NCI-H446 treated with DMSO at 0.1 percent for 48 hours (cell line): ENCODE results near the gene ZNF18.
"Not testable (repeated sequence)": the region's sequence is repeated elsewhere in the genome, so short reads cannot be mapped to it uniquely, and the experiment has no call there.

ENCODE experiments used
- DNase-seq: peaks from one replicate; lab custom pipeline; 2025; lab: John Stamatoyannopoulos, UW

Gene ZNF18

DNA sequence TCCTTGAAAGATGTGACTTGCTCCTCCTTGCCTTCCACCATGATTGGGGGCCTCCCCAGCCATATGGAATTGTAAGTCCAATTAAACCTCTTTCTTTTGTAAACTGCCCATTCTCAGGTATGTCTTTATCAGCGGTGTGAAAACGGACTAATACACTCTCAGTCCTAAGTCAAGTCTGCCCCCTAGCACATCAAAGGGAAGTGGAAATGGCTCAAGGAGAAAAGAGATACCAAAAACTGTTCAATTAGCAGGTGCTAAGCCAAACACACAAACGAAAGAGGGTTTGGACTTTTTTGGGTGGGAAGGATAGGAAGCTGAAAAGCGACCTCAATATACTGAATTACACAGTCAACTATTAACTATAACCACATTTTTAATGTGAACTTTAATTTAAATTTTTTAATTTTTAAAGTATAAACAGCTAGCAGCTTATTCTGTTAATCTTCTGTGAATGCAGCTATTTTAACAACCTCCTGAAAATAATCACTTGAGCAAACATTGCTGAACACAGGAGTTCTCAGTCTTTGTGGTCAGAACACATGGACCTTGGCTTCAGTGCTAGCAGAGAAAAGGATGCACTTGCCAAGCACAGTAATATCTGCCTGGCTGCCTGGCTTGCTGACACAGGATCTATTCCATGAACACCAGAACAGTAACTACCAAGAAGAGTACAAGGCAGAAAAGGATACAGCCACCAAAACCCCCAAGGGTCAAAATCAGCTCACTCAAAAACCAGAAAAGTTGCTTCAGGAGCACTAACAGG, 10.9 kb downstream of the ZNF18 start:
- no peak for DNase-seq

DNA sequence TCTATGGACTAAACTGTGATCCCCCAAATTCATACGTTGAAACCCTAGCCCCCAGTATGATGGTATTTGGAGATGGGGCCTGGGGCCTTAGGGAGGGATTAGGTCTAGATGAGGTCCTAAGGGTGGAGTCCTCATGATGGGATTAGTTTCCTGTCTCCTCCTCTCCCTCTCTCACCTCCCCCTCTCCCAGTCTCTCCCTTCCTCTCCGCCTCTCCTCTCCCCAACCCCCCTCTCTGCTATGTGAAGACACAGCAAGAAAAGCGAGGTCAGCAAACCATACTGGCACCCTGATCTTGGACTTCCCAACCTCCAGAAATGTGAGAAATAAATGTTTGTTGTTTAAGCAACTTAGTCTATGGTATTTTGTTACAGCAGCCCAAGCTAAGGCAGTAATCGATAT, 15.4 kb downstream of the ZNF18 start:
- no peak for DNase-seq

DNA sequence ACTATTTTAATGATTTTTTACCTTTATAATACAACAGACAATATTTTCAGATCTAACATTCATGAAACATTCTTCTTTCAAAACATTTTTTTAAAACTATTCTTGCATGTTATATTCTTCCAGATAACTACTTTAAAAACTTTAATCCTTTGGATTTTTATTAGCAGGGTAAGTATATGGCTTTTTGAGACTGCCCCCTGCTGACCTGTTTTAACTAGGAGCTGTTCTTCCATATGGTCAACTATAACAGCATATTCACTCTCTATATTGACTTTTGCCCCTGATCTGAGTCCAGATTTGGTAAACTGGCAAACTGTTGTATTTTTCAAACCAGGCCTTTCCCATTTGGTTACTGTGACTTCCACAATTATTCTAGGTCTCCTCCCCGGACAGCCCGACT, 16.5 kb downstream of the ZNF18 start:
- DNase-seq = no peak

DNA sequence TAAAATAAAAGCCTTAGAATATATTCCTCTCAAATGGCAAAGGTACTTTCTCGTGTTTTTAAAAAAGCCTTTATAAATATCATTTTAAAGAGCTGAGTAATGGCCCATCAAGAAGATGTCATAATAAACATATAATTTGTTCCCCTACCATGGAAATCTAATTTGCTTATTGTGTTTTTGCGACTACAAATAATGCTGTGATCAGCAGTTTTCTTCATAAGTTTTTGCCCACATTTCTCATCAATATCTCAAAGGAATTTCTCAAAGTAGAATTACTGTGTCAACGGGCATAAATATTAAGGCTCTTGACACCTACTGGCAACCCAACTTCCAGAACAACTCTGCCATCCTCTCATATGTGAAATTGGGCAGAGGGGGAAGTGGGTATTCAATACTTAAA, 17.5 kb downstream of the ZNF18 start:
- no peak for DNase-seq

DNA sequence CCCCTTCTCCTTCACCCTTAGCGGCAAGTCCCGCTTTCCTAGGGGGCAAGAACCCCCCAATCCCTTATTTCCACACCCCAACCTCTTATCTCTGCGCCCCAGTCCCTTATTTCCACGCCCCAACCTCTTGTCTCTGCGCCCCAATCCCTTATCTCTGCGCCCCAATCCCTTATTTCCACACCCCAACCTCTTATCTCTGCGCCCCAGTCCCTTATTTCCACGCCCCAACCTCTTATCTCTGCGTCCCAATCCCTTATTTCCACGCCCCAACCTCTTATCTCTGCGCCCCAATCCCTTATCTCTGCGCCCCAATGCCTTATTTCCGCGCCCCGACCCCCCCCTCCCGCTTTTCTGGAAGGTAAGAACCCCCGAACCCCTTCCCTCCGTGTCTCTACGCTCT, 24.5 kb downstream of the ZNF18 start:
- not testable (repeated sequence) for DNase-seq

DNA sequence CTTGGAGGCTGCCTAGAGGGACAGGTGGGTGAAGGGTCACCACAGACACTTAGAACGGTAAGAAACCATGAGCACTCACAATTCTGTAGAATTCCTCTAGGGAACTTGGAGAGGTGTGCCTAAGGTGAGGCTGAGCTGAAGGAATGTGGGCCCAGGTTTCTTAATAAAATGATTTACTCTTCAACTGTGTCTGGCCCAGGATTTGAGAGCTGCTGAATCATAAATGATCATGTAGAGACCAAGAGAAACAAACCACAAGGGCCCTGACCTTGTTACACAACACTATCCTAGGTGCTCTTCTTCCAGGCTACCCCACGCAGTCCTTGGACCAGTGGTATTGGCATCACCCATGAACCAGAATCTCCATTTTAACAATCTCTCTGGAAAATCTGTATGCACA, 27.7 kb downstream of the ZNF18 start:
- DNase-seq = no peak

DNA sequence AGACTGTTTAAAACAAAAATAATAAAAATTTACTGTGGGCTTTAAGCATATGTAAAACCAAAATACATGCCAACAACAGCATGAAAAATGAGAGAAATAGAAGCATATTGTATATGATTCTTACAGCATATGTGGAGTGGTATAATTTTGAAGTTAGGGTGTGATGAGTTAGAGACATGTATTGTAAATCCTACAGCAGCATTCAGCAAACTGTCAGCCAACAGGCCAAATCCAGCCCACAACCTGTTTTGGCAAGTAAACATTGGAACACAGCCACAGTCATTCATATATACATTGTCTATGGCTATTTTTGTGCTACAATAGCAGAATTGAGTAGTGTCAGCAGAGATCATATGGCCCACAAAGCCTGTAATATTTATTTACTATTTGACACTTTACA, 42.3 kb downstream of the ZNF18 start:
- DNase-seq = no peak

DNA sequence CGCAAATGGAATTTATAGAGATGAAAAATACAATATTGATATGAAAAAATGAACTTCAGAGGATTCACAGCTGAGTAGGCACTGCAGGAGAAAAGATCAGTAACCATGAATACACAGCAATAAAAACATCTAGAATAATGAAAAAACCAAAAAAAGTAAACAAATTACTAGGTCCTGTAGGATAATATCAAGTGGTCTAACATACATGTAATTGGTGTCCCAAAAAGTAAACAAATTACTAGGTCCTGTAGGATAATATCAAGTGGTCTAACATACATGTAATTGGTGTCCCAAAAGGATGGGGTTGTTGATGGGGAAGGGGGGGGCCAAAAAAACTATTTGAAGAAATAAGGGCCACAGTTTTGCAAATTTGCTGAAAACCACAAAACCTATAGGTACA, 43.4 kb downstream of the ZNF18 start:
- no peak for DNase-seq

DNA sequence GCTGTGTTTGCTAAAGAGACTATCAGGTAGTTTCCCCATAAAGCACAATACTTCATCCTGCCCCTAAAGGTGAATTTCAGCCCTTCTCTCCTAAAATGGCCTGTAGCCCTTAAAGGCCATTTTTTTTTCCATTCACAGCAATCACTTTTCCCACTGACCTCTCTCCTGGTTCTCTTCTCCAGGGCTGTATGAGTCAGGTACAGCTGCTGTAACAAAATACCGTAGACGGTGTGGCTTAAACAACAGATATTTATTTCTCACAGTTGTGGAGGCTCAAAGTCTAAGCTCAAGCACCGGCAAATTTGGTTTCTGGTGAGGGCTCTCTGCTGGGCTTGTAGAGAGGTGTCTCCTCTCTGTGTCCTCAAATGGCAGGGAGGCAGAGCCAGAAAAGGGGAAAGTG, 44.7 kb downstream of the ZNF18 start:
- no peak for DNase-seq

DNA sequence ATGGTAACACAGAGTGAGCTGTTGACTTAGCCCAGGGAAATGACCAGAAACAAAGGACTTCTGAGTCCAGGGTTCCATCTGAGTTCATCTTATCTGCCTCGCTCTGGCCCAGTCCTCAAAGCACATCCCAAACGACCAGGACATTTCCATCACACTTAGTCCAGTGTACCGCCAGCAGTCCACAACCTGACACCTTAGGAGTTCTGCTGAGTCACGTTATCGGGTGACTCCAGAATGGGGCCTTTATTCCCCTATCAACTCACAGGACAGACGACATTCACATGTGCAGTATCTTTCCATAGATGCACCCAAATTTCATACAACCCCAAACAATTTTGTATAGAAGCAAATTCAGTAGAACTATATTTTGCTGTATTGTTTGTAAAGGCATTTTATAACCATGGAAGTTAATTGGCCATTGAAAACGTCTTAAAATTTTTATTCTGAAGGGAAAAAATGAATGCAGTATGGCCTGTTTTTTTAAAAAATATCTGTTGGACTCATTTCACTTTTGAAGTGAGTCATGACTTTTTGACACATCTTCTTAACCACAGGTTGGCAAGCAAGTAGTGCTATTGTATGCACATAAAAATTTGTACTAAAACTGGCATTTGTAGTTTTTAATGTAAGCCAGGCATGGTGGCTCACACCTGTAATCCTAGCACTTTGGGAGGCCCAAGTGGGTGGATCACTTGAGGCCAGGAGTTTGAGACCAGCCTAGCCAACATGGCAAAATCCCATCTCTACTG, 46.3 kb downstream of the ZNF18 start:
- DNase-seq = no peak

DNA sequence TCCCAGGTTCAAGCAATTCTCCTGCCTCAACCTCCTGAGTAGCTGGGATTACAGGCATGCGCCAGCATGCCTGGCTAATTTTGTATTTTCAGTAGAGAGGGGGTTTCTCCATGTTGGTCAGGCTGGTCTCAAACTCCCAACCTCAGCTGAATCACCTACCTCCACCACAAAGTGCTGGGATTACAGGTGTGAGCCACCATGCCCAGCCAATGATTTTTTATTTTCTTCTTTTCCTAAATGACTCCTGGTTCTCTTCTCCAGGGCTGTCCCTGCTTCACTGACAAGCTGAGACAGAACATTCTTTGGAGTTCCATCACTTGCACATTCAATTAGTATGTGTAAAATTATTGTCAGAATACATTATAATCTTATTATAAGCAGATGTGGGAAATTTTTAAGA, 47.7 kb downstream of the ZNF18 start:
- not testable (repeated sequence) for DNase-seq

DNA sequence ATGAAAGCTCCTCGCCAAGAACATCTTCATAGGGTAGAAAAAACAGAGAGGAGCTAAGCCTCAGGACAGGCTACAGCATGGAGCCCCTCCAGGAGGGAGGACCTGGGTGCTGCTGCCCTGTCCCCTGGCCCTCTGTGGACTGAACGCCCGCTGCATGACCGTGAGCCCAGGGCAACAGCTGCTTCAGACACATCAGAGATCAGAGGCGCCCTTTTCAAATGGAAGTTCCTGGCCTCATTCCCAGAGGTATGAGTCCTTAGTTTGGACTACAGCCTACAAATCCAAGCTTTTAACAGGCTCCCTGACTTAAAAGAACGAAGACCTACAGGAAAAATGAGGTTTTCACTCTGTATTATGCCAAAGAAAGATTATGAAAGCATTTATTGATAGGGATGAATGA, 48.5 kb downstream of the ZNF18 start:
- peak; percentile 11 for DNase-seq

DNA sequence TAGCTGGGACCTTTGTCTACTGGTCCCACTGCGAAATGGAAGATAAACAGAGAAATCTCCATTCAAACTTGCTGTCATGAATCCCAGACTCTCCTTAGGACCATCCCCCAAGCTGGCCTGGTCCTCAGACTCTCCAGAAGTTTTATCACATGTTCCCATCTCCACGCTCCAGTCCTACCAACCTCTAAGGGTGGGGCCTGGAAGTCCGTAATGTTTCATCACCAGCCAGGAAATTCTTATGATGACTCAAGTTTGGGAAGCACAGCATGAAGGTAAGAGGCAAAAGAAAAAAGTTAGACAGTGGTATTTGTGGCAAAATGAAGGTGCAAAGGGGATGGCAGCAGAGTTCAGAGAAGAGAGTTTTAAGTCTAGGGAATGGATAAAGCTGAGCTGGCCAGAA, 52.7 kb downstream of the ZNF18 start:
- DNase-seq = no peak

DNA sequence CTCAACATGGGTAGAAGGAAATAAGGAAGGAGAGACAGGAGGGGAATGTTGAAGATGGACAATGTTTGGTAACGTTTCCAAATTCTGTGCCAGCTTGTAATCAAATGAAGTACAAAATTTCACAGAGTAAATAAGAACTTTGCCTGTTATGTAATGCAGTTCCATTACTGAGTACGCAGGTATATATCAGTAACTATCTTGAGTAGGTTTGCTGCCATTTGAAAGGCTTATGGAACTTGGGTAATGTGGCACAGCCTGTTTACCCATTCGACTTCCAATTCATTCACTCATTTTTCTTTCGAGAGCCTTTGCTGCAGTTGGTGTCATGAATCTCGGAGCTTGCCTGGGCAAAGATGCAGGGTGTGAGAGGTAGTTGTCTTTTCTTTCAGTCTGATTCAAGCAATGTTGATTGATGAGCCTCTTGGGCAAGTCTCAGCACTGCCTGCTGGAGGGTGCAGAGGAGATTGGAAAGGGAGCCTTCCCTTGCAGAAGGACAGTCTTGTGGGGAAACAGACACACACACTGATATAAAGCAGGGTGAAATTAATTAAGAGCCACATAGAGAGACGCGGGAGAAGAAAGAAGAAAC, 53.4 kb downstream of the ZNF18 start:
- no peak for DNase-seq

DNA sequence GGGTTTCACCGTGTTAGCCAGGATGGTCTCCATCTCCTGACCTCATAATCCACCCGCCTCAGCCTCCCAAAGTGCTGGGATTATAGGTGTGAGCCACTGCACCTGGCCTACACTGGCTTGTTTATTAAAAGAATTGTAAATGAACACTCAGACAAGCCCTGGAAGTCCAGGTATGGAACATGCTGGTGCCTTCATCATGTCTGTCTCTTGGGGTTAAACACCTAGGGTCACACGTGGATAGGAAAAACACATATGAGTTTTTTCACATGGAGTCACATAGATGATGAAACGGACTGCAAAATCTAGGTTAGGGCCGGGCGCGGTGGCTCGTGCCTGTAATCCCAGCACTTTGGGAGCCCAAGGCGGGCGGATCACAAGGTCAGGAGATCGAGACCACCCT, 54.2 kb downstream of the ZNF18 start:
- DNase-seq = not testable (repeated sequence)

DNA sequence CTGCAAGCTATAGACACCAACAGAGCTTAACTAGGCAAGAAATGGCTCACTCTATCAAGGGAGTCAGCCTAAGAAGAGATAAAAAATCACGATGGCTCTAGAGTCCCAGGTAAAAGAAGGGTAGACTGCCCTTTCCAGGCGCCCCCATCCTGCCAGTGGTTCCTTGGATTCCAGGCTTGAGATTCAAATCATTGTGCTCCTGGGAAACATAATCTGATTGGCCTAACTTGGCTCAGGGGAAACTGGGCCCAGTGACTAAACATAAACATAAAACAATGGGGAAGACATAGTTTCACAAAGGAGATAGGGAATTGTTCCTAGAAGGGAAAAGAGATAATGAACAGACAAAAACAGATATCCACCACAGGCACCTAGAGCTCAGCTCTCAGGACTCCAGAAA, 56.4 kb downstream of the ZNF18 start:
- no peak for DNase-seq

DNA sequence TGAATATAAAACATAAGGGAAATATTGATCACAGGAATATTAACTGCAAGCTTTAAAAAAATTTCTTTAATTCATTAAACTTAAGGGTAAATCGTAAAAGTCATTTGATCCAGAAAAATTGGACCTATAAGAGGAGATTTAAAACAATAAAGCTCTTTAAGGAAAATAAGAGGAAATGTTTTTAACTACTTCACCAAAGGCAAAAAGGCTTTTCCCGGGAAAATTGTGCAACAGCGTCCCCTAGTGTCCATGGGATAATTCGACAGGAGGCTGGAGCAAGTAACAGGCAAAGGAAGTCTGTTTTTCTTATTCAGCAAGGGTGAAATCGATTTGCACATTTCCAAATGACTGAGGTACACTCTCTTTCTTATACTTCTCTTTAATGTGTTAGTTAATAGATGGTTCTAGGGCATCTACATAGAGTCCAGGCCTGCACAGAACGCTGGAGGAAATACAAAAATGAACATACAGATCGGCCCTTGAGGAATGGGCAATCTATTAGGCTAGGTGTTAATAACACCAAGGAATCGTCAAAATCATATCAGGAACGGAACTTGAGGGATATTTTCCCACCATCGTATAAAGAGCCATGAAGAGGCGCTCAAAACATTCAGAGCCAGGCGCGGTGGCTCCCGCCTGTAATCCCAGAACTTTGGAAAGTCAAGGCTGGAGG, 61.4 kb downstream of the ZNF18 start:
- no peak for DNase-seq

DNA sequence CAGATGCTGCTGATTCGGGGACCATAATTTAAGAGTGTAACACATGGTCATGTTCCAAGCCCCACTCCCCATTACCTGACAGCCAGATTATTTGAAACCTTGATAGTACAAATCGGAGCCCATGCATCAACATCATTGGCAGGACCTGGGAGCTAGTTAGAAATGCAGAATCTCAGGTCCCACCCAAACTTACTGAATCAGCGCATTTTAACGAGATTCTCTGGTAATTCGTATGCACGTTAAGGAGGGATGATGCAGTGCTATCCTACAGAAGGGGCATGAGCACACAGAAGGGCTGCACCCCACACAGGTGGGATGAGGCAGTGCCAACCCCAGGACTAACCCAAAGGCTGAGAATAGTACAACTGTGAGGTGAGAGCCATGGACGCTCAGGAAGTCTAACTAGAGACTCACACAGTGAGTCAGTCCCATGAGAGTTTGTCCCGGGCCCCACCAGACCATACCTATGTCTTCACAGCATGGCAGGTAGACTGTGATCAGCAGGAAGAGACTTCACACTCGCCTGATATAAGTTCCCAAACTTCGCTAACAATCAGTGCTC, 64.9 kb downstream of the ZNF18 start:
- no peak for DNase-seq

DNA sequence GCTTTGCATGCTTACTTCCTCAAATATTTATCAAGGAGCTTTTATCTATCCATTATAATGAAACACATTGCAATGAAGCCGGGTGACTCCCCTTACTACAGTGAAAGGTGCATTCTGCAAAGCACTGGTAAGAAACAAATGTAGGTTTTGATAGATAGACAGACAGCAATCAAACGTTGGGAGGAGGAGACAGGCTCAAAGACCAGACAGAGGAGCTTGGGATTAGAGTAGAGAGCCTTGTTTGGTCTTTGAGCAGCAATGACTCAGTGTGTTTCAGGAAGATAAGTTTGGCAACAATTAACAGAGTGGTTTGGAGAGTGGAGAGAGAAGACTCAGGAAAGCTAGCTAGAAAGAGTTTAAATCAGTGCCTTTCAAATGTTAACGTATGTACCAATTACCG, 68.8 kb downstream of the ZNF18 start:
- no peak for DNase-seq
